ENCODE measurements around the gene STRA8. TPM values are rescaled to one million over a fixed set of nuclear protein-coding genes. Genes with fewer than 3 reads are reported as not detected.

Gene STRA8
- total and polyA plus RNA-seq, 4 donors, result not detected

DNA sequence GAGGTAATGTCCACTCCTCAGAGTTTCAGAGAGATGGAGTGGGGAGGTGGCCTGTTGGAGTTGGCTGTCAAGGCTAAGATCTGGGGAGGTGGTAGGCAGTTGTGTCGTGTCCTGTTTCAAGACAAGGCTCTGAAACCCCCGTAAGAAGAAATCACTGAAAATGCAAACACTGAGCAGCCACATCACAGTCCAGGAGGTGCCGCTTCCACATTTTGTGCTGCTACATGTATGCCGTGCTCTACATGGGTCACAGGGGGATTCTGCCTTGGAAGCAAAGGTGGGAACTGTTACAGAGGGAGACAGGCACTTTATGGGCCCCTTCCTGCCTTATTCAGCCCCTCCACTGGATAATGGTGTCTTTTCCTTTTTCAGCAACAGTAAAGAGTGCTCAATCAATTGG is 34.2 kb upstream of the STRA8 start:
- no peak overlapping the region for H3K9ac ChIP-seq (ENCODE audit: insufficient read depth in 1 of 2, low read length in 2 of 2)
- H3K36me3 ChIP-seq (ENCODE audit: control insufficient read depth in 4 of 4, insufficient read depth in 4 of 4, low read length in 4 of 4), result peaks cover 21 to 48% (median 35%) of the 10 kb centered on the region in 4 donors
- H3K4me1 ChIP-seq (ENCODE audit: control insufficient read depth in 5 of 5, insufficient read depth in 5 of 5, low read length in 5 of 5), result peaks cover 0 to 29% (median 11%) of the 10 kb centered on the region in 5 donors
- peak overlapping the region in 1 of 2 donors; percentile 49 for H3K27ac ChIP-seq (ENCODE audit: low read depth in 1 of 2, low read length in 1 of 2)
- peaks cover 0 to 2% (median 0%) of the 10 kb centered on the region in 4 donors for H3K9me3 ChIP-seq (ENCODE audit: control insufficient read depth in 4 of 4, insufficient read depth in 3 of 4, low read length in 3 of 4)
- no peak for DNase-seq
- no peak for ATAC-seq (ENCODE audit: insufficient read depth, low FRiP score)
- WGBS, 2 donors, result 93 to 97% methylated on average over 4 of the region's 4 CpGs
- H3K27me3 ChIP-seq (ENCODE audit: control insufficient read depth in 3 of 3, insufficient read depth in 3 of 3, low read length in 2 of 3), result no peaks in the 10 kb centered on the region
- TF ChIP-seq, protein P1, sequence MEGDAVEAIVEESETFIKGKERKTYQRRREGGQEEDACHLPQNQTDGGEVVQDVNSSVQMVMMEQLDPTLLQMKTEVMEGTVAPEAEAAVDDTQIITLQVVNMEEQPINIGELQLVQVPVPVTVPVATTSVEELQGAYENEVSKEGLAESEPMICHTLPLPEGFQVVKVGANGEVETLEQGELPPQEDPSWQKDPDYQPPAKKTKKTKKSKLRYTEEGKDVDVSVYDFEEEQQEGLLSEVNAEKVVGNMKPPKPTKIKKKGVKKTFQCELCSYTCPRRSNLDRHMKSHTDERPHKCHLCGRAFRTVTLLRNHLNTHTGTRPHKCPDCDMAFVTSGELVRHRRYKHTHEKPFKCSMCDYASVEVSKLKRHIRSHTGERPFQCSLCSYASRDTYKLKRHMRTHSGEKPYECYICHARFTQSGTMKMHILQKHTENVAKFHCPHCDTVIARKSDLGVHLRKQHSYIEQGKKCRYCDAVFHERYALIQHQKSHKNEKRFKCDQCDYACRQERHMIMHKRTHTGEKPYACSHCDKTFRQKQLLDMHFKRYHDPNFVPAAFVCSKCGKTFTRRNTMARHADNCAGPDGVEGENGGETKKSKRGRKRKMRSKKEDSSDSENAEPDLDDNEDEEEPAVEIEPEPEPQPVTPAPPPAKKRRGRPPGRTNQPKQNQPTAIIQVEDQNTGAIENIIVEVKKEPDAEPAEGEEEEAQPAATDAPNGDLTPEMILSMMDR (IDR thresholded peaks at IDR 0.05; ENCODE audit: control extremely low read depth, extremely low read depth), result no peak
- no peak overlapping the region for H3K4me3 ChIP-seq

DNA sequence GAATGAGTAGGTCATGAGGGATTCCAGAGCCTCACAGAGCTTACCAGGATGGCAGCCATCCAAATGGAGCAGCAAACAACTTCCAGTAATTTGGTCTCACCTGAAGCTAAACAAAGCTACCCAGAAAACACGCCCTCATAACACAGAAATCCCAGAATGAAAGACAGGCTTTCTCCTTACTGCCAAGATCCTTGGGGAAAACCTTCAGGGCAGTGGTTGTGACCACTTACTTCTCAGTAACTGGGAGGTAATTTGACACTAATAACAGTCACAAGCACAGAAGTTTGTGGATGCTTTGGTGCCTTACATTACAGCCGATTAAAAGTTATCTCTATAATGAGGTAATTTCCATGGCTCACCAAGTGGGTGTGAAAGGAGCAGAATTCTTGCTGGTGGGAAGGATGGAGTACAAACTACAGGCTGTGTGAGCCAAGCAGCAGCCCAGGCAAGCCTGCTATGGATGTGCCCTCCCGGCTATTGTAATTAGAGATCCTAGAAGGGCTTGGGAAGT is 32.8 kb upstream of the STRA8 start:
- Histone ChIP-seq H3K9ac (ENCODE audit: insufficient read depth in 1 of 2, low read length in 2 of 2) (no peak overlapping the region), H3K4me3 (no peak overlapping the region), H3K9me3 (ENCODE audit: control insufficient read depth in 4 of 4, insufficient read depth in 3 of 4, low read length in 3 of 4) (peaks cover 0 to 2% (median 0%) of the 10 kb centered on the region in 4 donors), H3K27ac (ENCODE audit: low read depth in 1 of 2, low read length in 1 of 2) (no peak overlapping the region), H3K36me3 (ENCODE audit: control insufficient read depth in 4 of 4, insufficient read depth in 4 of 4, low read length in 4 of 4) (peaks cover 23 to 45% (median 33%) of the 10 kb centered on the region in 4 donors), H3K27me3 (ENCODE audit: control insufficient read depth in 3 of 3, insufficient read depth in 3 of 3, low read length in 2 of 3) (no peaks in the 10 kb centered on the region), H3K4me1 (ENCODE audit: control insufficient read depth in 5 of 5, insufficient read depth in 5 of 5, low read length in 5 of 5) (peaks cover 0 to 39% (median 19%) of the 10 kb centered on the region in 5 donors)
- TF ChIP-seq, protein P1 (IDR thresholded peaks at IDR 0.05; ENCODE audit: control extremely low read depth, extremely low read depth), result no peak
- ATAC-seq (ENCODE audit: insufficient read depth, low FRiP score), result no peak
- no peak for DNase-seq
- 74 to 89% methylated on average over 3 of the region's 3 CpGs for WGBS, 2 donors

GRCh38 chr7:135201350-135201749 is 32.3 kb upstream of the STRA8 start:
- 88 to 93% methylated on average over 2 of the region's 2 CpGs for WGBS, 2 donors
- H3K27ac ChIP-seq (ENCODE audit: low read depth in 1 of 2, low read length in 1 of 2), result no peak overlapping the region
- H3K4me3 ChIP-seq, result no peak overlapping the region
- TF ChIP-seq, protein P1 (IDR thresholded peaks at IDR 0.05; ENCODE audit: control extremely low read depth, extremely low read depth), result no peak
- H3K9me3 ChIP-seq (ENCODE audit: control insufficient read depth in 4 of 4, insufficient read depth in 3 of 4, low read length in 3 of 4), result peaks cover 0 to 2% (median 0%) of the 10 kb centered on the region in 4 donors
- H3K4me1 ChIP-seq (ENCODE audit: control insufficient read depth in 5 of 5, insufficient read depth in 5 of 5, low read length in 5 of 5), result peaks cover 0 to 43% (median 19%) of the 10 kb centered on the region in 5 donors
- no peak overlapping the region for H3K9ac ChIP-seq (ENCODE audit: insufficient read depth in 1 of 2, low read length in 2 of 2)
- no peaks in the 10 kb centered on the region for H3K27me3 ChIP-seq (ENCODE audit: control insufficient read depth in 3 of 3, insufficient read depth in 3 of 3, low read length in 2 of 3)
- DNase-seq, result no peak
- ATAC-seq (ENCODE audit: insufficient read depth, low FRiP score), result no peak
- peaks cover 23 to 40% (median 30%) of the 10 kb centered on the region in 4 donors for H3K36me3 ChIP-seq (ENCODE audit: control insufficient read depth in 4 of 4, insufficient read depth in 4 of 4, low read length in 4 of 4)

Measured in lung (tissue), 12 donors.